HG03066 (cell line): ENCODE measurements around the gene KCNK15.

ENCODE experiments used
- ATAC-seq: cut with Tn5 transposase; IDR thresholded peaks from one replicate; pipeline ENCODE4 v1.9.1; 2021; ENCODE audit warnings: low read depth; ENCODE audit not compliant: unreplicated experiment

KCNK15 gene

GRCh38 chr20:44714701-44715498 lies 30.8 kb upstream of the KCNK15 start, which contains the start of gene CCN5:
CCN5 (plus strand) TSS chr20:44715369; CDS start chr20:44715391, 22 bp downstream.
- no peak for ATAC-seq

DNA sequence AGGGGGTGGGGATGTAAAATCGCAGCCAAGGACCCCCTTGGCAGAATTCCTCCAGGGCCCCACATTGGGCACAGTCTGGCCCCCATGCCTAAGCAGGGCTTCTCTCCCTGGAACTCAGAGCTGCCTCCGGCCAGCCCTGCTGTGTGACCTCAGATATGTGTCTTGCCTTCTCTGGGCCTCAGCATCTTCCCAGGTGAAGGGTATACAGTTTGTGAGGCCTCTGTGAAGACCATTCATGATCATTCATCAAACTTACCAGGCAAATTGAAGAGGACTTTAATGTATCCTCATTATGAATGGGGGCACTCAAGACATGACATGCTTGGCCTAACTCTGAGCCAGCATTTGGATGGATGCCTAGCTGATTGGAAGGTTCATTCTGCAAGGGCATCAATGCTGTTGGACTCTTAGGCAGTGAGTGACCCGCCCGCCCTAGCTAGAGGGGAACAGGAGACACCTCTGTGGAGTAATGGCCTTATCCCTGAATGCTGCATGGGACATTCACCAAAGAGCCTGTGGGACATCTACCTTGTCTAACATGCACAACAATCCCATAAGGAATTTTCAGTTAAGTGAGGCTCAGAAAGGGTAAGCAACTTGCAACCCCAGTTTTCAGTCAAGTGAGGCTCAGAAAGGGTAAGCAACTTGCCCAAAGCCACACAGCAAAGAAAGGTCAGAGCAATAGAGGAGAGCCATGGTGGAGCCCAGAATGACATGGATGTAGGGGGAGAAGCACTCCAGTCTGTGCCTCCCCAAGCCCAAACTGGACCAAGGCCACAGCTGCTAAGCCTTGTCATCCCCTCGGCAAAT lies 30.0 kb upstream of the KCNK15 start:
- no peak for ATAC-seq

DNA sequence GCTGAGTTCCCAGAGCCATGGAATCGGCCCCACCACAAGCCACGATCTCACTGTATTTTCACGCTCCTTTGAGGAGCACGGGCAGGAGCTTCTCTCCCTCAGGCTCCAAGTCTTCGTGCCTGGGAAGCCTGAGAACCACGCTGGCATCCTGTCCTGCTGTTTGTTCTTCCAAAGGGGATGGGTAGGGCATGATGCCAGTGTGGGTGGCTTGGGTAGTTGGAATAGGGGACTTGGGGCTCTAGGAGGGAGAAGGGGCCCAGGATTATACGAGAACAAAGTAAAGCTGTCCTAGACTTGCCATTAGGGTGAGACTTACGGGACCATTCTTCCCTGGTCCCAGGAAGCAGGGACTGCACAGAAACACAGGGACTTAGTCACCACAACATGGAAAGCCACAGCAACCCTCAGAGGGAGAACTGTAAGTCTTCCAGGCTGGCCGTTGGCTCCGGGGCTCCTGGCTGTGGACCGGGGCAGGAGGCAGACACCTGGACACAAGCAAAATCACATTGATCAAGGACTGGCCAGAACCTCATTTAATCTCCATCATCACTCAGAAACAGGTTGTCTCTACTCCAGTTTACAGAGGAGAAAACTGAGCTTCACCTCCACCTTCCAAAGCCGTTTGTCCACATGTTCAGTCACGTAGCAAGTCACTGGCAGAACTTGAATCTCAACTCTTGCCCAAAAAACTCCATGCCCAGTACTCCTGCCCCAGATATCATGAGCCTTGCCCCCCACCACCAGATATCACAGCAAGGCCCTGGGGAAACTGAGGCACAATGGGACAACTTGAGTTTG lies 29.2 kb upstream of the KCNK15 start:
- ATAC-seq: no peak

GRCh38 chr20:44717986-44718385 lies 27.7 kb upstream of the KCNK15 start:
- no peak for ATAC-seq

DNA sequence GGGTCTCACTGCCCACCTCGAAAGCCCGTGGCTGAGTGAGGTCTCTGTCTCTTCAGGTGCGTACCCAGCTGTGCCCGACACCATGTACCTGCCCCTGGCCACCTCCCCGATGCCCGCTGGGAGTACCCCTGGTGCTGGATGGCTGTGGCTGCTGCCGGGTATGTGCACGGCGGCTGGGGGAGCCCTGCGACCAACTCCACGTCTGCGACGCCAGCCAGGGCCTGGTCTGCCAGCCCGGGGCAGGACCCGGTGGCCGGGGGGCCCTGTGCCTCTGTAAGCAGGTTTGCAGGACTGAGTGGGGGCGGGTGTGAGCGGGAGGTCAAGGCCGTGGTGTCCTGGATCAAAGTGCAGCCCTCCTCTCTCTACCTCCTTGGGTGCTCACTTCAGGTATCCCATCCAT lies 25.8 kb upstream of the KCNK15 start:
- ATAC-seq: no peak

DNA sequence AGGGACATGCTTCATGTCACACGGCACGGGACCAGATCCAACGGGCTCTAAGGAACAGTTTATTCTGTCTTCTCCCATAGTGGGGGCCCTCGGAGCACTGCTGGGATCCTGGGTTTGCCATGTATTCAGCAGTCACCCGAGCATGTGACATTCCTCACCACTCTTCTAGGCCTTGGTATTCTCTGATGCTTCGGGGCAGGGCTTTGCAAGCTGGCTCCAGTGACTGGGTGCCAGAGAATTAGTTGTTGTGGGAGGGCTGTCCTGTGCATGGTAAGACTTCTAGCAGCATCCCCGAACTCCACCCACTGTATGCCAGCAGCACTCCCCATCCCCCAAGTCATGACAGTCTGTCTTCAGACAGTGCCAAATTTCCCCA lies 25.1 kb upstream of the KCNK15 start:
- no peak for ATAC-seq

DNA sequence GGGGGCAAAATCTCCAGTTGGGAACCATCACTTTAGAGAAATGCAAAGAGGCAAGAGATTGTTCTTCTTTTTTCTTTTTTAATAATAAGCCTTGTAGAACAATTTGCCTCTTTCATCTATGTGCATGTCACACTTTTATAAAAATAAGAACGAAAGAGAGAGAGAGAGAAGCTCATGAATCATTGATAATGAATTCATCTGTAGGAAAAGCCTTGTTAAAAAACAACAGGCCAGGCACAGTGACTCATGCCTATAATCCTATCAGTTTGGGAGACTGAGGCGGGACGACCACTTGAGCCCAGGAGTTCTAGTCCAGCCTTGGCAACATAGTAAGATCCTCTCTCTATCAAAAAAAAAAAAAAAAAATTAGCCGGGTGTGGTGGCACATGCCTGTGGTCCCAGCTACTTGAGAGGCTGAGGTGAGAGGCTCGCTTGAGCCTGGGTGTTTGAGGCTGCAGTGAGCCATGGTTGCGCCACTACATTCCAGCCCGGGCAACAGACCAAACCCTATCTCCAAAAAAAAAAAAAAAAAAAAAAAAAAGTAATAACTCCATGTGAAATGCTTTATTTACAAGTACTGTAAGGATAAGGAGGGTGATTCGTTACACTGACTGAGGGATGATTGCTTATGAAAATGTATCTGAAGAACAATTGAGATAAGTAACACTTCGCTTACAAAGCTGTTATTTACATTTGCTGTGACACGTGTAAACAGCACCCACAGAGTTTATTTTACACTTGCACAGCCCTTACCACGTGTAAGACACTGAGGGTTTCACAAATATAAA lies 24.5 kb upstream of the KCNK15 start:
- ATAC-seq: no peak

GRCh38 chr20:44721785-44722054 lies 23.9 kb upstream of the KCNK15 start:
- ATAC-seq: no peak

DNA sequence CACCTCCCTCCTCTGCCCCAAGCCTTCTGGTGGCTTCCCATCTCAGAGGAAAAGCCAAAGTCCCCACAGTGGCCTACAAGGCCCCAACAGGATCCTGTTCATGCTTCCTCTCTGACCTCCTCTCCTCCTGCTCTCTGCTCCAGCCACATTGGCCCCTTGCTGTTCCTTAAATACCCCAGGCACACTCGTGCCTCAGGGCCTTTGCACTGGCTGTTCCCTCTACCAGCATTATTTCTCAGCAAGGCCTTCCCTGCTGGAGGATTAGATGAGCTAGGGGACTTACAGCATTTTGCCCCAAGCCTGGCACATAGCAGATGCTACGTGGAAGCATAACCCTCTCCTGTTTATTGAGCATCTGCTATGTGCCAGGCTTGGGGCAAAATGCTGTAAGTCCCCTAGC lies 22.7 kb upstream of the KCNK15 start:
- ATAC-seq: no peak

DNA sequence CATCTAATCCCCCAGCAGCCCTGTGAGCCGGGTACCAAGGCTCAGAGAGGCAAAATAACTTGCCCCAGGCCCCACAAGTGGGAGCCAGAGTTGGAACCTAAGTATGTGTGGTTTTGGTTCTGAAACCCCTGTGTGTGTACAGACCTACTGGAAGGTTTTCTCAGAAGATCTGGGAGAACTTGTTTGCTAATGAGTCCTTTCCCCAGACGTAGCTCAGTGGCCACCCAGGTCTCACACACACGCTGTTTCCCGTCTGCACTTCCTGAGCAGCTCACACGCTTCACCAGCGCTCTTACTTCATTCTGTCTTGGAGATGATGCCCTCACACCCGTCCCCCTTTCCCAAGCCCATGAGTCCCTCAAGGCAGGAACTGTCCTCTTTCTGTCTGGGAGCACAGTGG lies 22.3 kb upstream of the KCNK15 start:
- no peak for ATAC-seq

- no peak for ATAC-seq
Measured at GRCh38 chr20:44723798-44724362, 21.8 kb upstream of the KCNK15 start.

GRCh38 chr20:44724423-44725091 lies 21.1 kb upstream of the KCNK15 start:
- no peak for ATAC-seq

DNA sequence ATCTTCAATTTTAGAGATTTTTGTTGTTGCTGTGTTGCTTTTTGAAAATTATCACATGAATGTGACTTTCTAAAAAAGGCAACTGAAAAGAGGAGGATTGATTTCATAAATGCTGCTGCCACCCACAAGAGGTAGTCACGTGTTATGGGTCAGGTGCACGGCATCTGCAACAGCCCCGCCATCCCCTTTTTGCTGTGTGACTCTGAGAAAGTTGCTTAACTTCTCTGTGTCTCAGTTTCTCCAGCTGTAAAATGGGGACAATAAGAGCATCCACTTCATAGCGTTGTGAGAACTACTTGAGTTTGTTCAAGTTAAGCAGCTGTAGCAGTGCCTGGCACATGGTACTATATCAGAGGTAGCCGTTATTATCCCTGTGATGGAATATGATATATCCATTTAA lies 19.8 kb upstream of the KCNK15 start:
- ATAC-seq: no peak

DNA sequence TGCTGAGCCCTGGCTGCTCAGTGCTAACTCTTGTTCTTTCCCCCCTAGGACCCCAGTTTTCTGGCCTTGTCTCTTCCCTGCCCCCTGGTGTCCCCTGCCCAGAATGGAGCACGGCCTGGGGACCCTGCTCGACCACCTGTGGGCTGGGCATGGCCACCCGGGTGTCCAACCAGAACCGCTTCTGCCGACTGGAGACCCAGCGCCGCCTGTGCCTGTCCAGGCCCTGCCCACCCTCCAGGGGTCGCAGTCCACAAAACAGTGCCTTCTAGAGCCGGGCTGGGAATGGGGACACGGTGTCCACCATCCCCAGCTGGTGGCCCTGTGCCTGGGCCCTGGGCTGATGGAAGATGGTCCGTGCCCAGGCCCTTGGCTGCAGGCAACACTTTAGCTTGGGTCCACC lies 18.6 kb upstream of the KCNK15 start:
- no peak for ATAC-seq

- ATAC-seq: no peak
Measured at GRCh38 chr20:44727651-44728050, 18.0 kb upstream of the KCNK15 start.

- ATAC-seq: no peak
Measured at GRCh38 chr20:44728801-44729443, 16.7 kb upstream of the KCNK15 start.

GRCh38 chr20:44730441-44730840 lies 15.2 kb upstream of the KCNK15 start:
- ATAC-seq: no peak

GRCh38 chr20:44731657-44732056 lies 14.0 kb upstream of the KCNK15 start:
- no peak for ATAC-seq

DNA sequence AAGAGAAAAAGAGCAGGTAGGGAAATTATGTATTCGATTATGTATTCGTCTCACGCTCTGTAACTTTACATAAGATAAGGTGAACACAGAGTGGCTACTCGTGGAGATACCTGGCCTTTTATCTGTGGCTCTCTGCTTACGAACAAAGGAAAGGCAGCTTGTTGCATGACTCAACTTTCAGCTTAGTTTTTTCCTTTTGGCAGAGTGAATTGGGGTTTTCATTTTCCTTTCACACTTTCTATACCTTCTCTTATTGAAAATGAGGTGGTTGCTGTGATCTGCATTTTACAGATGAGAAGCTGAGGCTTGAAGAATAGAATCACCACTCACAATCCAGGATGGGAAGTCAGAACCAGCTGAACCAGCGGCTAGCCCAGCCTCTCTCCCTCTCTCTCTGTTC lies 13.3 kb upstream of the KCNK15 start:
- no peak for ATAC-seq
